ENCODE measurements around the gene RFPL1. TPM values are rescaled to one million over a fixed set of nuclear protein-coding genes. Genes with fewer than 3 reads are reported as not detected.
"Not testable (repeated sequence)": the region's sequence is repeated elsewhere in the genome, so short reads cannot be mapped to it uniquely, and the experiment has no call there.

Gene RFPL1
- total RNA-seq, 1 donor from 2014 or later, result not detected

DNA sequence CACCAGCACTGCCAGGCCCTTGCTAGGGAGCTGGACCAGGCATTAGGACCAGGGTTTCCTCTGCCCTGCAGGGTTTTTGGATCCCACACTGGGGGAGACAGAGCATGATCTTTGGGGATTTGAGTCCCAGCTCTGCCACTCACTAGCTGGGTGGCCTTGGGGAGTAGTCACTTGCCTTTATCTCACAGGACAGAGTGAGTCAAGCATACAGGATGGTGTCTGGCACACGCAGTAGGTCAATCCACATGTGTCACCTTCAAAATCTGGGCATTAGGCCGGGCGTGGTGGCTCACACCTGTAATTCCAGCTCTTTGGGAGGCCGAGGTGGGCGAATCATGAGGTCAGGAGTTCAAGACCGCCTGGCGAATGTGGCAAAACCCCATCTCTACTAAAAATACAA, 44.3 kb downstream of the RFPL1 start:
- H3K4me1 Mint-ChIP-seq (ENCODE audit: low read depth), result peaks cover 10% of the 10 kb centered on the region
- intact Hi-C loops (cut with micrococcal nuclease), result no loop called here
- no peaks in the 10 kb centered on the region for H3K9me3 Mint-ChIP-seq
- peaks cover 32% of the 10 kb centered on the region for H3K27me3 Mint-ChIP-seq (ENCODE audit: low read depth)
- H3K4me3 Mint-ChIP-seq (ENCODE audit: low read depth), result no peak overlapping the region
- no peaks in the 10 kb centered on the region for H3K36me3 Mint-ChIP-seq (ENCODE audit: low read depth)
- DNase-seq (ENCODE audit: low spot score), result no peak
- H3K27ac Mint-ChIP-seq, result no peak overlapping the region

GRCh38 chr22:29483254-29483653, 44.9 kb downstream of the RFPL1 start:
- no peak overlapping the region for H3K27ac Mint-ChIP-seq
- H3K27me3 Mint-ChIP-seq (ENCODE audit: low read depth), result peaks cover 27% of the 10 kb centered on the region
- H3K4me3 Mint-ChIP-seq (ENCODE audit: low read depth), result no peak overlapping the region
- no peaks in the 10 kb centered on the region for H3K36me3 Mint-ChIP-seq (ENCODE audit: low read depth)
- H3K4me1 Mint-ChIP-seq (ENCODE audit: low read depth), result peaks cover 10% of the 10 kb centered on the region
- no peak for DNase-seq (ENCODE audit: low spot score)
- no peaks in the 10 kb centered on the region for H3K9me3 Mint-ChIP-seq
- intact Hi-C loops (cut with micrococcal nuclease), result no loop called here

GRCh38 chr22:29484642-29485041, 46.3 kb downstream of the RFPL1 start:
- H3K36me3 Mint-ChIP-seq (ENCODE audit: low read depth), result no peaks in the 10 kb centered on the region
- H3K27me3 Mint-ChIP-seq (ENCODE audit: low read depth), result peaks cover 13% of the 10 kb centered on the region
- H3K9me3 Mint-ChIP-seq, result no peaks in the 10 kb centered on the region
- no peak for DNase-seq (ENCODE audit: low spot score)
- H3K4me1 Mint-ChIP-seq (ENCODE audit: low read depth), result peaks cover 4% of the 10 kb centered on the region
- intact Hi-C loops (cut with micrococcal nuclease), result no loop called here
- no peak overlapping the region for H3K4me3 Mint-ChIP-seq (ENCODE audit: low read depth)
- H3K27ac Mint-ChIP-seq, result no peak overlapping the region

- Mint-ChIP-seq H3K4me1 (ENCODE audit: low read depth) (peaks cover 4% of the 10 kb centered on the region), H3K4me3 (ENCODE audit: low read depth) (no peak overlapping the region), H3K36me3 (ENCODE audit: low read depth) (no peaks in the 10 kb centered on the region), H3K27me3 (ENCODE audit: low read depth) (peaks cover 11% of the 10 kb centered on the region), H3K27ac (no peak overlapping the region), H3K9me3 (no peaks in the 10 kb centered on the region)
- no peak for DNase-seq (ENCODE audit: low spot score)
- intact Hi-C loops (cut with micrococcal nuclease), result no loop called here
Measured at GRCh38 chr22:29485448-29485847, 47.1 kb downstream of the RFPL1 start.

DNA sequence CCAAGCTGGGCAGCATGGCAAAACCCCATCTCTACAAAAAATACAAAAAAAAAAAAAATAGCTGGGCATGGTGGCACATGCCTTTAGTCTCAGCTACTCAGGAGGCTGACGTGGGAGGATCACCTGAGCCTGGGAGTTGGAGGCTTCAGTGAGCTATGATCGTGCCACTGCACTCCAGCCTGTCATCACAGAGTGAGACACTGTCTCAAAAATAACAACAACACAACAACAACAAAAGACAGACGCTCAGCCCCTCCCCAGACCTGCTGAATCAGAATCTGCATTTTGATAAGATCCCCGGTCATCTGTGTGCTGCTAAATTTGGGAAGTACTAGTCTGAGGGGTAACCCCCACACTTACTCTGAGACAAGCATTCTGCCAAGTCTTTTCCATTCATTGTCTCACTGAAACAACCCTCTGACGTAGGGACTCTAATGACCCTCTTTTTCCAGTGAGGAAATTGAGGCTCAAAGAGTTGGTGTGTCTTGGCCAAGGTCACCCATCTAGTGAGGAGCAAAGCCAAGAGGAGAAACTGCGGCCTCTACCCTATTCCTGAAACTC, 49.1 kb downstream of the RFPL1 start:
- Mint-ChIP-seq H3K36me3 (ENCODE audit: low read depth) (no peaks in the 10 kb centered on the region), H3K27ac (no peak overlapping the region)

DNA sequence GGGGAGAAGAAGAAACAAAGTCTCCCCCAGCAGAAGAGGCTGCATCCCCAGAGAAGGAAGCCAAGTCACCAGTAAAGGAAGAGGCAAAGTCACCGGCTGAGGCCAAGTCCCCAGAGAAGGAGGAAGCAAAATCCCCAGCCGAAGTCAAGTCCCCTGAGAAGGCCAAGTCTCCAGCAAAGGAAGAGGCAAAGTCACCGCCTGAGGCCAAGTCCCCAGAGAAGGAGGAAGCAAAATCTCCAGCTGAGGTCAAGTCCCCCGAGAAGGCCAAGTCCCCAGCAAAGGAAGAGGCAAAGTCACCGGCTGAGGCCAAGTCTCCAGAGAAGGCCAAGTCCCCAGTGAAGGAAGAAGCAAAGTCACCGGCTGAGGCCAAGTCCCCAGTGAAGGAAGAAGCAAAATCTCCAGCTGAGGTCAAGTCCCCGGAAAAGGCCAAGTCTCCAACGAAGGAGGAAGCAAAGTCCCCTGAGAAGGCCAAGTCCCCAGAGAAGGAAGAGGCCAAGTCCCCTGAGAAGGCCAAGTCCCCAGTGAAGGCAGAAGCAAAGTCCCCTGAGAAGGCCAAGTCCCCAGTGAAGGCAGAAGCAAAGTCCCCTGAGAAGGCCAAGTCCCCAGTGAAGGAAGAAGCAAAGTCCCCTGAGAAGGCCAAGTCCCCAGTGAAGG, 50.9 kb downstream of the RFPL1 start:
- H3K4me1 Mint-ChIP-seq (ENCODE audit: low read depth); H3K27me3 Mint-ChIP-seq (ENCODE audit: low read depth); H3K36me3 Mint-ChIP-seq (ENCODE audit: low read depth); H3K9me3 Mint-ChIP-seq; H3K4me3 Mint-ChIP-seq (ENCODE audit: low read depth); DNase-seq (ENCODE audit: low spot score); intact Hi-C loops (cut with micrococcal nuclease); H3K27ac Mint-ChIP-seq: not testable (repeated sequence)

More for the DNA sequence above, 49.1 kb downstream of the RFPL1 start:
- intact Hi-C loops (cut with micrococcal nuclease), result no loop called here
- no peaks in the 10 kb centered on the region for H3K4me1 Mint-ChIP-seq (ENCODE audit: low read depth)
- H3K4me3 Mint-ChIP-seq (ENCODE audit: low read depth), result no peak overlapping the region
- no peaks in the 10 kb centered on the region for H3K27me3 Mint-ChIP-seq (ENCODE audit: low read depth)
- H3K9me3 Mint-ChIP-seq, result no peaks in the 10 kb centered on the region
- no peak for DNase-seq (ENCODE audit: low spot score)

DNA sequence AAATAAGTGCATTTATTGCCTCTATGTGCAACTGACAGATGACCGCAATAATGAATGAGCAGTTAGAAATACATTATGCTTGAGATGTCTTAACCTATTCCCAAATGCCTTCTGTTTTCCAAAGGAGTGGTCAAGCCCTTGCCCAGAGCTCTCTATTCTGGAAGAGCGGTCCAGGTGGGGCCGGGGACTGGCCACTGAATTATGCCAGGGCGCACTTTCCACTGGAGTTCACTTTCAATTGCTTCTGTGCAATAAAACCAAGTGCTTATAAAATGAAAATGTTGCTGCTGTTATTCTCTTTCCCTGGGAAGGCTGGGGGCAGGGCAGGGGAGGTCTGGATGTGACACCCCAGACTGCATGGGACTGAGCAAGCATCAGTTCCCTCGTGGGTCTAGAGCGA, 52.6 kb downstream of the RFPL1 start:
- H3K4me3 Mint-ChIP-seq (ENCODE audit: low read depth), result no peak overlapping the region
- intact Hi-C loops (cut with micrococcal nuclease), result no loop called here
- H3K27ac Mint-ChIP-seq, result no peak overlapping the region
- no peaks in the 10 kb centered on the region for H3K4me1 Mint-ChIP-seq (ENCODE audit: low read depth)
- DNase-seq (ENCODE audit: low spot score), result no peak
- peaks cover 12% of the 10 kb centered on the region for H3K36me3 Mint-ChIP-seq (ENCODE audit: low read depth)
- peaks cover 9% of the 10 kb centered on the region for H3K9me3 Mint-ChIP-seq
- no peaks in the 10 kb centered on the region for H3K27me3 Mint-ChIP-seq (ENCODE audit: low read depth)

Other genes with a start within 250 kb of the RFPL1 start
- 0.23 TPM in 2 replicates for gene EMID1, start 232.7 kb upstream of the RFPL1 start, total RNA-seq
- 46.0 and 48.0 TPM in 2 replicates for gene RHBDD3, start 170.6 kb upstream of the RFPL1 start, total RNA-seq
- gene EWSR1, start 170.3 kb upstream of the RFPL1 start, total RNA-seq, result 425 and 436 TPM in 2 replicates
- 3.0 and 3.4 TPM in 2 replicates for gene GAS2L1, start 131.9 kb upstream of the RFPL1 start, total RNA-seq
- 0.46 and 0.52 TPM in 2 replicates for gene RASL10A, start 122.9 kb upstream of the RFPL1 start, total RNA-seq
- 73.4 and 76.4 TPM in 2 replicates for gene AP1B1, start 50.0 kb upstream of the RFPL1 start, total RNA-seq
- 7.0 and 7.5 TPM in 2 replicates for gene NEFH, start 41.6 kb downstream of the RFPL1 start, total RNA-seq
- gene THOC5, start 115.2 kb downstream of the RFPL1 start, total RNA-seq, result 50.5 and 52.7 TPM in 2 replicates
- gene NIPSNAP1, start 142.5 kb downstream of the RFPL1 start, total RNA-seq, result 54.9 and 56.6 TPM in 2 replicates
- gene NF2, start 165.1 kb downstream of the RFPL1 start, total RNA-seq, result 57.1 and 57.7 TPM in 2 replicates